ENCODE data around the gene HOXA3.

Gene HOXA3

DNA sequence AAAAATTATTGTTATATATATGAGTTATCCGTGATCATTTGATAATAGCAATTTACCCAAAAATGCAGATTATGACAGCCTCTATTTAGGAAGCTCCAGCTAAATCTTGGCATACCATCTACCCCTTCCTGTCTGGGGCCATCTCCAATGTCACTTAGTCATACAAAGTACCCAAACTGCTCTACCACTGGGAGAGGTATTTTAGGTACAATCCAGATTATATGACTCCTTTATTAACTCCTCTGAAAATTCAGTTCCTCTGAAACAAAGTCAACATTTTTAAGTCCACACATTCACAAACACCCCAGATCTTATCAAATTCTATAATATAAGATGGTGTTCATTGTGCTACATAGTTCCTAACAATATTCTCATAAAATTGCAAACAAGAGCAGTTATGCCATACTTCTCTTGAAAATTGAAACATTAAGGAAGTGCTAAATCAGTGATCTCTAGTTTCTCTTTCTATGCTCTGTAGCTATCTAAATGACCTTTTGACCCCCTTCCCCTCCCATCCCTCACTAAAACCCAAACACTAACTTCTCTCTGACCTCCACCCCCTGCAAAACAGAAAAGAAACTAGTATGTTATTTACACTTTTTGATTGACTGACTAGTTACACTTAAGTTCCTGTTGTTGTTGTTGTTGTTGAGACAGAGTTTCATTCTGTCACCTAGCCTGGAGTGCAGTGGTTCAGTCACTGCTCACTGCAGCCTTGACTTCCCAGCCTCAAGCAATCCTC is 73.0 kb downstream of the HOXA3 start:
- Histone ChIP-seq H3K4me3 (ENCODE audit: control insufficient read depth in 1 of 7, extremely low read depth in 1 of 7, insufficient read depth in 4 of 7, low read depth in 2 of 7, low read length in 6 of 7) (no peak overlapping the region), H3K36me3 (ENCODE audit: control insufficient read depth in 4 of 4, insufficient read depth in 4 of 4, low read length in 3 of 4) (no peaks in the 10 kb centered on the region), H3K27ac (ENCODE audit: insufficient read depth in 1 of 2, low read depth in 1 of 2, low read length in 2 of 2, poor library complexity in 1 of 2, severe bottlenecking in 2 of 2) (no peak overlapping the region), H3K27me3 (replicated peaks in 2 of 5; ENCODE audit: control insufficient read depth in 4 of 5, insufficient read depth in 5 of 5, low read length in 4 of 5) (peaks cover 0 to 3% (median 0%) of the 10 kb centered on the region in 5 experiments), H3K4me1 (ENCODE audit: control extremely low read depth in 1 of 4, control insufficient read depth in 4 of 4, insufficient read depth in 4 of 4, low read length in 3 of 4) (no peaks in the 10 kb centered on the region), H3K9me3 (ENCODE audit: control extremely low read depth in 1 of 5, control insufficient read depth in 4 of 5, insufficient read depth in 2 of 5, low read depth in 1 of 5, low read length in 4 of 5) (peaks cover 0 to 4% (median 0%) of the 10 kb centered on the region in 5 experiments)
- POLR2A ChIA-PET, result no interaction called here
- CTCF ChIA-PET, result no interaction called here
- no peak for DNase-seq
- WGBS (ENCODE audit: insufficient coverage), result no CpG with 5 or more reads among the region's 1 CpG

DNA sequence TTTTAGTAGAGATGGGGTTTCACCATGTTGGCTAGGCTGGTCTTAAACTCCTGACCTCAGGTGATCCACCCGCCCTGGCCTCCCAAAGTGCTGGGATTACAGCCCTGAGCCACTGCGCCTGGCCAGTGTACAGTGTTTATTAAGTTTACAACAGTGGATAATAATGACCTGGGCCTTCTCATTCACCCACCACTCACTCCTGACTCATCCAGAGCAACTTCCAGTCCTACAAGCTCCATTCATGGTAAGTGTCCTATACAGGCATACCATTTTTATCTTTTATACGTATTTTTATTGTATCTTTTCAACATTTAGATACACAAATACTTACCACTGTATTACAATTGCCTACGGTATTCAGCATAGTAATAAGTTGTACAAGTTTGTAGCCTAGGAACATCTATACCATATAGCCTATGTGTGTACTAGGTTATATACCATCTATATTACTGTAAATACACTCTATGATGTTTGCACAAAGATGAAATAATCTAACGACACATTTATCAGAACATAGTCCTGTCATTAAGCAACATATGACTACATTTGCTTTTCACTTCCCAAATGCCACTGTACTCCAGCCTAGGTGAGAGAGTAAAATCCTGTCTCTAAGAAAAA is 73.7 kb downstream of the HOXA3 start:
- Histone ChIP-seq H3K4me3 (ENCODE audit: control insufficient read depth in 1 of 7, extremely low read depth in 1 of 7, insufficient read depth in 4 of 7, low read depth in 2 of 7, low read length in 6 of 7) (no peak overlapping the region), H3K4me1 (ENCODE audit: control extremely low read depth in 1 of 4, control insufficient read depth in 4 of 4, insufficient read depth in 4 of 4, low read length in 3 of 4) (no peaks in the 10 kb centered on the region), H3K27me3 (replicated peaks in 2 of 5; ENCODE audit: control insufficient read depth in 4 of 5, insufficient read depth in 5 of 5, low read length in 4 of 5) (peaks cover 0 to 2% (median 0%) of the 10 kb centered on the region in 5 experiments), H3K9me3 (ENCODE audit: control extremely low read depth in 1 of 5, control insufficient read depth in 4 of 5, insufficient read depth in 2 of 5, low read depth in 1 of 5, low read length in 4 of 5) (peaks cover 0 to 4% (median 0%) of the 10 kb centered on the region in 5 experiments), H3K27ac (ENCODE audit: insufficient read depth in 1 of 2, low read depth in 1 of 2, low read length in 2 of 2, poor library complexity in 1 of 2, severe bottlenecking in 2 of 2) (no peak overlapping the region), H3K36me3 (ENCODE audit: control insufficient read depth in 4 of 4, insufficient read depth in 4 of 4, low read length in 3 of 4) (no peaks in the 10 kb centered on the region)
- CTCF ChIA-PET, result no interaction called here
- POLR2A ChIA-PET, result no interaction called here
- WGBS (ENCODE audit: insufficient coverage), result no CpG with 5 or more reads among the region's 5 CpGs
- DNase-seq, result no peak

DNA sequence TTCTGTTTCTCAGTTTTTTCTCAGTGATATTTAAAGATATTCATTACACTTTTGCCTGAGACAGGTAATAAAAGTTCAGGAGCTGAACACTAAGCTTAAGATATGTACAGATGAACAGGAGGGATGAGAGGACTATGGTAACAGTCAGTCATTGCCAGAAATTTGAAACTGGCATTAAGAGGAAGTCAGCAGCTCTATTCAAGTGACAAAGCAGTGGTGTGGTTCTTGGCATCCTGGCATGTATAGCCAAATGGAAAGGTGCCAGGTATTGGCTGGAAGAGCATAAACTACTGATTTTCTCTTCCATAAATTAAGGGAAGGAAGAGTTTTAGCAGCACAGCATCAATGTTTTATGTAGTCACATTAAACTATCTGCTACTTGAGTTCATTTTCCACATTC is 79.3 kb downstream of the HOXA3 start:
- ChIA-PET POLR2A (no interaction called here), CTCF (interaction anchor here (1.7 kb wide), 1 partner anchor 10 kb away, joined by 6 read pairs; no protein-coding TSS in a partner anchor)
- peak; percentile 44 to 87 (median 85) for DNase-seq
- Histone ChIP-seq H3K27ac (ENCODE audit: insufficient read depth in 1 of 2, low read depth in 1 of 2, low read length in 2 of 2, poor library complexity in 1 of 2, severe bottlenecking in 2 of 2) (no peak overlapping the region), H3K4me3 (ENCODE audit: control insufficient read depth in 1 of 7, extremely low read depth in 1 of 7, insufficient read depth in 4 of 7, low read depth in 2 of 7, low read length in 6 of 7) (no peak overlapping the region), H3K9me3 (ENCODE audit: control extremely low read depth in 1 of 5, control insufficient read depth in 4 of 5, insufficient read depth in 2 of 5, low read depth in 1 of 5, low read length in 4 of 5) (peaks cover 0 to 4% (median 0%) of the 10 kb centered on the region in 5 experiments), H3K4me1 (ENCODE audit: control extremely low read depth in 1 of 4, control insufficient read depth in 4 of 4, insufficient read depth in 4 of 4, low read length in 3 of 4) (no peaks in the 10 kb centered on the region), H3K36me3 (ENCODE audit: control insufficient read depth in 4 of 4, insufficient read depth in 4 of 4, low read length in 3 of 4) (no peaks in the 10 kb centered on the region), H3K27me3 (replicated peaks in 2 of 5; ENCODE audit: control insufficient read depth in 4 of 5, insufficient read depth in 5 of 5, low read length in 4 of 5) (no peaks in the 10 kb centered on the region)

DNA sequence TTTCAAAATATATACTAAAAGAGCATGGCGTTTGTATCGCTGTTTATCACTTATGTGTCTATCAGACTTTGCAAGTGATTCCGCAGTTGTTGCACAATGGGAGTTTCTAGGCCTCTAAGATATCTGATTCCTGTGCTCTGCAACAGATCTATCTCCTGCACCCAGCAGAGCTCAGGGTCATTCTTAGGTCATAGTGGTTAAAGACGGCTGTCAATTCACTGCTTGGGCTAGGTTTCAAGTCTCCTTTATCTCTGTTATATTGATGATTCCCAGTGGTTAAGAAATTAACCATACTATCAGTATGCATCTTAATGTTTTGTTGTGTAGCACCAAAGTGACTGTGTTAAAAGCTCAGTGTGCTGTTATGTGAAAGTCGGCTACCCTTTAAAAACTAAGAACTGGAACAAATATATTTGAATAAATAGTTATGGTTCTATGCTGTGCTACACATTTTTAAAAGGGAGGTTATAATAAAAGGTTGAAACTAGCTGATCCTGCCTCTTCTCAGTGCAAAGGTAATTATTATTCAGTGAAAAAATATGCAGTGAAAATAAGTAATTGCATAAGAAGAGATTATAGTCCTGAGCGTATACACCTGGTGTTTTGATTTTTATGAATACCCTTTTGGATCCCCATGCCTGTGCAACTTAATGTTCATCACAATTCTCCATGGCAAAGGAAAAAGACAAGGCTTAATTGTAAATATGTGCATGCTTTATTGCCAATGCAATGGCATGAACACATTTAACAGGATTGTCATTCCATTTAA is 80.6 kb downstream of the HOXA3 start:
- POLR2A ChIA-PET, result no interaction called here
- CTCF ChIA-PET, result no interaction called here
- no peaks in the 10 kb centered on the region for H3K27me3 ChIP-seq (replicated peaks in 2 of 5; ENCODE audit: control insufficient read depth in 4 of 5, insufficient read depth in 5 of 5, low read length in 4 of 5)
- peaks cover 0 to 4% (median 0%) of the 10 kb centered on the region in 5 experiments for H3K9me3 ChIP-seq (ENCODE audit: control extremely low read depth in 1 of 5, control insufficient read depth in 4 of 5, insufficient read depth in 2 of 5, low read depth in 1 of 5, low read length in 4 of 5)
- peak in 1 of 3 donors; percentile 59 for DNase-seq
- H3K4me3 ChIP-seq (ENCODE audit: control insufficient read depth in 1 of 7, extremely low read depth in 1 of 7, insufficient read depth in 4 of 7, low read depth in 2 of 7, low read length in 6 of 7), result no peak overlapping the region
- H3K27ac ChIP-seq (ENCODE audit: insufficient read depth in 1 of 2, low read depth in 1 of 2, low read length in 2 of 2, poor library complexity in 1 of 2, severe bottlenecking in 2 of 2), result no peak overlapping the region
- 96% methylated on average over 3 of the region's 6 CpGs for WGBS (ENCODE audit: insufficient coverage)
- H3K36me3 ChIP-seq (ENCODE audit: control insufficient read depth in 4 of 4, insufficient read depth in 4 of 4, low read length in 3 of 4), result no peaks in the 10 kb centered on the region
- no peaks in the 10 kb centered on the region for H3K4me1 ChIP-seq (ENCODE audit: control extremely low read depth in 1 of 4, control insufficient read depth in 4 of 4, insufficient read depth in 4 of 4, low read length in 3 of 4)

DNA sequence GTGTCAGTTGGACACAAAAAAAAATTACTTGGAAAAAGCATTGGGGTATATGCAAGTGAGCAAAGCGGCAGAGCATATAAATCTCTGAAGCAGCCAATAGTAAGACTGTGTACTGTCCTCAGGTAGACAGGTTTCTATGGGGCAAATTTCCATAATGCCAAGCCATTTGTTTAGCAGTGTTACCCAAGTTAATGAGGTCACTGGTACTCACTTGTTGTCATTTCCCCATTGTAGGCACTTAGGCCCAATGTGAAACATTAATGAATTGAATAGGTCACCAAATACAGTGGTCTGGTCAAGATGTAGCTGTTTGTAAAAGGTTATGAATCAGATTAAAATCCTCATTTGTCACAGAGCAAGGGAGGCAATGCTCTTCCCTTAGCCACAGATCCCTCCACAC is 84.1 kb downstream of the HOXA3 start:
- no peak overlapping the region for H3K4me3 ChIP-seq (ENCODE audit: control insufficient read depth in 1 of 7, extremely low read depth in 1 of 7, insufficient read depth in 4 of 7, low read depth in 2 of 7, low read length in 6 of 7)
- H3K9me3 ChIP-seq (ENCODE audit: control extremely low read depth in 1 of 5, control insufficient read depth in 4 of 5, insufficient read depth in 2 of 5, low read depth in 1 of 5, low read length in 4 of 5), result no peaks in the 10 kb centered on the region
- H3K27ac ChIP-seq (ENCODE audit: insufficient read depth in 1 of 2, low read depth in 1 of 2, low read length in 2 of 2, poor library complexity in 1 of 2, severe bottlenecking in 2 of 2), result no peak overlapping the region
- CTCF ChIA-PET, result no interaction called here
- WGBS (ENCODE audit: insufficient coverage), result 83% methylated on average over 1 of the region's 1 CpG
- H3K27me3 ChIP-seq (replicated peaks in 2 of 5; ENCODE audit: control insufficient read depth in 4 of 5, insufficient read depth in 5 of 5, low read length in 4 of 5), result no peaks in the 10 kb centered on the region
- POLR2A ChIA-PET, result no interaction called here
- H3K4me1 ChIP-seq (ENCODE audit: control extremely low read depth in 1 of 4, control insufficient read depth in 4 of 4, insufficient read depth in 4 of 4, low read length in 3 of 4), result no peaks in the 10 kb centered on the region
- H3K36me3 ChIP-seq (ENCODE audit: control insufficient read depth in 4 of 4, insufficient read depth in 4 of 4, low read length in 3 of 4), result no peaks in the 10 kb centered on the region
- DNase-seq, result no peak

DNA sequence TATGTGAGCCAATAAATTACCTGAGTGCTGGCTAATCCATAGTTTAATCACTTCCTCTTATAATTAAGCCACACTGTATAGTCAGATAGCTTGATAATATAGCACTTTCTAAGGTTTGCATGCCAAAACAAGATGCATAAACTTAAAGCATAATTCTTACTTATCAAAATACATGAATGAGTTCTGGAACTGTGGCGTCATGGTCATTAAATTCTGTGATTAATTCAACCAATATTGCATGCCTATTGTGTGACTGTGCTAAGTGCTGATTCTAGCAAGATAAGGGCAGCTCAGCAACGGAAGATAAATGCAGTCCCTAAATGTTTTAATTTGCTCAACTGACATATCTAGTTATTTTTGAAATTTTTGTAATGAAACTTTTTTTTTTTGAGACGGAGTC is 86.2 kb downstream of the HOXA3 start:
- Histone ChIP-seq H3K9me3 (ENCODE audit: control extremely low read depth in 1 of 5, control insufficient read depth in 4 of 5, insufficient read depth in 2 of 5, low read depth in 1 of 5, low read length in 4 of 5) (no peaks in the 10 kb centered on the region), H3K36me3 (ENCODE audit: control insufficient read depth in 4 of 4, insufficient read depth in 4 of 4, low read length in 3 of 4) (no peaks in the 10 kb centered on the region), H3K4me3 (ENCODE audit: control insufficient read depth in 1 of 7, extremely low read depth in 1 of 7, insufficient read depth in 4 of 7, low read depth in 2 of 7, low read length in 6 of 7) (no peak overlapping the region), H3K4me1 (ENCODE audit: control extremely low read depth in 1 of 4, control insufficient read depth in 4 of 4, insufficient read depth in 4 of 4, low read length in 3 of 4) (no peaks in the 10 kb centered on the region), H3K27ac (ENCODE audit: insufficient read depth in 1 of 2, low read depth in 1 of 2, low read length in 2 of 2, poor library complexity in 1 of 2, severe bottlenecking in 2 of 2) (no peak overlapping the region), H3K27me3 (replicated peaks in 2 of 5; ENCODE audit: control insufficient read depth in 4 of 5, insufficient read depth in 5 of 5, low read length in 4 of 5) (no peaks in the 10 kb centered on the region)
- no peak for DNase-seq
- WGBS (ENCODE audit: insufficient coverage), result no CpG with 5 or more reads among the region's 3 CpGs
- ChIA-PET CTCF (no interaction called here), POLR2A (no interaction called here)

DNA sequence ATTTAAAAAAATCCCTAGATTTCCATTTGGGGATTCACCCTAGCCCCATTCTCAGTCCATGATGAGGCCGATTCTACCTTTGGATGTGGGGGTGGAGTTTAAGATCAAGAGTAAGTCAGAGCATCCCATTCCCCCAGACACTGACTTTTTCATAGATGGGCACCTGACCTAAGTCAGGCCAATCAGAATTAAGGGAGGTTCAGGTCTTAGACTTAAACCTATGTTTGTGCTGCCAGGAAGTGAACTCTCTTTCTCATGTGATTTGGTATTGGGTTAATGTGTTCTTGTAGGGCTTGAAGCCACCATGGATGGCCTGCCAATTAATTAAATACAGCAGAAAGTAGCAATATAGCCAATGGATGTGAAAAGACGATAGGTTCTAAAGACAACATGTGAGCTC is 86.7 kb downstream of the HOXA3 start:
- H3K9me3 ChIP-seq (ENCODE audit: control extremely low read depth in 1 of 5, control insufficient read depth in 4 of 5, insufficient read depth in 2 of 5, low read depth in 1 of 5, low read length in 4 of 5), result no peaks in the 10 kb centered on the region
- no peaks in the 10 kb centered on the region for H3K36me3 ChIP-seq (ENCODE audit: control insufficient read depth in 4 of 4, insufficient read depth in 4 of 4, low read length in 3 of 4)
- H3K27ac ChIP-seq (ENCODE audit: insufficient read depth in 1 of 2, low read depth in 1 of 2, low read length in 2 of 2, poor library complexity in 1 of 2, severe bottlenecking in 2 of 2), result no peak overlapping the region
- no peaks in the 10 kb centered on the region for H3K27me3 ChIP-seq (replicated peaks in 2 of 5; ENCODE audit: control insufficient read depth in 4 of 5, insufficient read depth in 5 of 5, low read length in 4 of 5)
- no peaks in the 10 kb centered on the region for H3K4me1 ChIP-seq (ENCODE audit: control extremely low read depth in 1 of 4, control insufficient read depth in 4 of 4, insufficient read depth in 4 of 4, low read length in 3 of 4)
- 100% methylated on average over 1 of the region's 2 CpGs for WGBS (ENCODE audit: insufficient coverage)
- no peak for DNase-seq
- CTCF ChIA-PET, result no interaction called here
- POLR2A ChIA-PET, result interaction anchor here (1.0 kb wide), 1 partner anchor 252 kb away, joined by 5 read pairs; no protein-coding TSS in a partner anchor
- no peak overlapping the region for H3K4me3 ChIP-seq (ENCODE audit: control insufficient read depth in 1 of 7, extremely low read depth in 1 of 7, insufficient read depth in 4 of 7, low read depth in 2 of 7, low read length in 6 of 7)

Data from common myeloid progenitor, CD34-positive (primary cell).